Head of caudate nucleus (tissue), 42 donors: Measurements from ENCODE around the gene FBXL17.

Experiments
- DNase-seq, 42 donors: peaks; one replicate each; pipeline versions ENCODE4 v3.0.0 to v3.0.0-alpha.2; 2020 to 2021; ENCODE audit warnings: mixed read lengths in 7 of 42
- intact Hi-C: fragments of 100-400 bp; cut with DNase I; formaldehyde crosslinking; loops from one replicate; pipeline ENCODE4 v1.15.0; 2022

Gene FBXL17

DNA sequence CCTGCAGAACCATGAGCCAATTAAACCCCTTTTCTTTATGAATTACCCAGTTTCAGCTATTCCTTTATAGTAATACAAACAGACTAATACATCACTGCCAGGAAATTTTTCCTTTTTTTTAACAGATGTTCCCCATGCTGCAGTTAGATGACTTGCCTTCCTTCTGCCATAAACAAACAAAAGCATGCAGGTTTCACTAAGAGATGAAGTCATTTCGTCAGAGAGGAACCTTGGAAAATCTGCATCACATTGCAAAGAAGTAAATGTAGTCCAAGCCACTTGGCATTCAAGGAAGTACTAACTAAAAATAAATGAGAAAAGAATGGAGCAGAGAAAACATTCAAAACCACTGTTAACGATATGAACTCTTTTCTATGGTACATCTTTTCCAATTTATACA is 517.1 kb downstream of the FBXL17 start:
- no peak for DNase-seq
- intact Hi-C loops = no loop called here

DNA sequence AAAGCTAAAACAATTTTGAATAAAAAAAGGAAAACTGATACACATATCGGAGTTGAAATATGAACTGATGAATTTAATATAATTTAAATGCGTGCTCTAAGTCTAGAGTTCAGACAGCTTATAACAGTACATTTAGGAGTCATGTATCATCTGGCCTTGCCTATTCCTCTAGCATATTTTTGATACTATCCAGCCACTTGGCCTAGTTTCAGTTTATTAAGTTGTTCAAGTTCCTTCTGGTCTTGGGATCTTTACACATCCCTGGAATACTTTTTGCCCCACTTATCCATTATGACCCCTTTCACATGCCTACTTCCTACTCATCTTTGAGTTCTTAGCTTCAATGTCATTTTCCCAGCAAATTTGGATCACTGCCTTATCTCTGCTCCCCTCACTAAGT is 518.8 kb downstream of the FBXL17 start:
- DNase-seq = no peak
- intact Hi-C loops = no loop called here

DNA sequence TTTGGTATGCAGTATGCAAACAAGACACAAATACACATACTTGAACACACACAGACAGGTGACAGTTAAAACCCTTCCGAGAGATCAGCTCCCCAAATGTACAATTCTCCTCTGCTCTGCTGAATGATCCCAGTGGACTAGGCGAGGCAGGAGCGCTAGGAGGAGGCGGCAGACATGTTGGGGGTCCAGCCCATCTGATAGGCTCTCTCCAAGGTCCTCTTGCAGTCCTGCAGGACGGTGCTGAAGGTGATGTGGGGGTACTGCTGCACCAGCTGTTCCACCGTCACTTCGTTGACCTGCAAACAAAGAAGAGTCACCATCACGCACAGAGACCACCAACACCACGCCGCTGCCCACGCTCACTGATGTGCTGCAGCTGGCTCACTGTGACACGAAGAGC is 520.3 kb downstream of the FBXL17 start:
- no peak for DNase-seq
- intact Hi-C loops = no loop called here

DNA sequence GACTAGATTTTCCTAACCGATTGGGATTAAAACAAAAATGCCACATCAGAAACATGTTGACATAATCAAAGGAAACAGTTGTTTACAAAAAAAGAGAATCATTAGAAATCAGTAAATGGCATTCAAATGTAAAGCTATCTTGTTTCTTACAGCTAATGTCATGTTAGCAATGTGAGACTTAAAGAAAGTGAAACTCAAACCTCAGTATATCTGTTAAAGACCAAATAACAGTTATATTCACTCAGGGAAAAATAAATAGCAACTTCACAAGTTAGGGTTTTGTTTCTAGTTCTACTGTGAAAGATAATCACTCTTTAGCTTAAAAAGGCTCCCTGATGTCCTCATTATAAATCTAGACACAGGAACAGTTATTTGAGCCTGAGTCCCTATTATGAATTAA is 521.9 kb downstream of the FBXL17 start:
- DNase-seq = no peak
- intact Hi-C loops = no loop called here

DNA sequence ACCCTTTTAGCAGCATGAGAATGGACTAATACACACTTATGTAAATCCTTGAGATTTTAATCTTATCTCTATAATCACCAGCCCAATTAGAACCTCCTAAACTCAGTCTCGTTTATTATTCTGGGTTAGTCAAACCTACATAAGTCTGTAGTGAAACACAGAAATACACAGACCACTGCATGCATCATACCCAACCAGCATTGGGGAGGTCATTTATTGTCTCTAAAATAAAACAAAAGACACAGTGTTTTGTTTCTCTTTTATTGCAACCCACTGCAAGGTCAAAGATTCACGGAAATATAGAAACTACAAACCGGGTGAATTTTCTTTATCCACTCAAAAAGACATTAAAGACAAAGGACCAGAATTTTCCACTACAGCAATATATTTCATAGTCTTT is 523.1 kb downstream of the FBXL17 start:
- intact Hi-C loops = no loop called here
- no peak for DNase-seq

DNA sequence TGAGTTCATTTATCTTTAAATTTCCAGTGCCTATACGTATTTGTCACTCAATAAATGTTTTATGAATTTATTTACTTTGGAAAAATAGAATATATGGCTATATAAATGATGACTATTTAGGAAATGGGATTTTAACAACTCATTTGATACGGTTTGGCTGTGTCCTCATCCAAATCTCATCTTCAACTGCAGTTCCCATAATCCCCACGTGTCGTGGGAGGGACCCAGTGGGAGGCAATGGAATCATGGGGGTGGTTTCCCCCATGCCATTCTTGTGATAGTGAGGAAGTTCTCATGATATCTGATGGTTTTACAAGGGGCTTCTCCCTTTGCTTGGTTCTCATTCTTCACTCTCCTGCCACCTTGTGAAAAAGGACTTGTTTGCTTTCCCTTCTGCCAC is 523.6 kb downstream of the FBXL17 start:
- intact Hi-C loops = no loop called here
- DNase-seq = no peak

DNA sequence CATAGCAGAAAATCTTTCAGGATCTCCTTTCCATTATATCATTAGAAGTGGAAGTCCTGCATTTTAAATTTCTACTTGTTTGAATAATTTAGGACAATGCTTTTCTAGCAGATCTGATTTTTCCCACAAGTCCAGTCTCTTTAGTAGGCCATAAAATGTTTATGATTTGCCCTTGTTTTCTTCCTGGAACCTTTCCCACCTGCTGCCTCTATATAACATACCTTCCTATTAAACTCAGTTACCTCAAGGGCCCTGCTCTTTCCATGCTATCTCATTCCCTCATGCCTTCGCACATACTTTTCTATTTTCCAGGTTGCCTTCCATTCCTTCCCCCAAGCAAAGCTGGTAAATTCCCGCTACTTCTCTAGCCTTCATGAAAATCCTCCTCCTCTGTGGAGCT is 524.1 kb downstream of the FBXL17 start:
- intact Hi-C loops = no loop called here
- DNase-seq = no peak

DNA sequence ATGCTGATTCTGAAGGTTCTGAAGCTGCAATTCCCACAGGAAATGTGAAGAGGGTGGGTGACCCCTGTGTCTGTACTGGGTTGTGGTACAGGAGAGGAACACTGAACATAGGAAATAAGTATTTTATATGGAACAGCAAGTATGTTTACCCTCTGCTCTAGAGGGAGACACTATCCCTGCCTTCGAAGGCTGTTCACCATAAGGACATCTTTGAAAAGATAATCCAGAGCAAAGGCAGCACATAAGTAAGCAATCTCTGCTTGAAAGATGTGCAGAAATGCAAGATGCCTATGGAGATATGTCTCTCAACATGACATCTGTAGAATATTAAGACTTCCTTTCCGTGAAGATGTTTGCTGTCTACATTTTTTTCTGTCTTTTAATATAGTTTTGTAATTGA is 526.7 kb downstream of the FBXL17 start:
- no peak for DNase-seq
- intact Hi-C loops = no loop called here

DNA sequence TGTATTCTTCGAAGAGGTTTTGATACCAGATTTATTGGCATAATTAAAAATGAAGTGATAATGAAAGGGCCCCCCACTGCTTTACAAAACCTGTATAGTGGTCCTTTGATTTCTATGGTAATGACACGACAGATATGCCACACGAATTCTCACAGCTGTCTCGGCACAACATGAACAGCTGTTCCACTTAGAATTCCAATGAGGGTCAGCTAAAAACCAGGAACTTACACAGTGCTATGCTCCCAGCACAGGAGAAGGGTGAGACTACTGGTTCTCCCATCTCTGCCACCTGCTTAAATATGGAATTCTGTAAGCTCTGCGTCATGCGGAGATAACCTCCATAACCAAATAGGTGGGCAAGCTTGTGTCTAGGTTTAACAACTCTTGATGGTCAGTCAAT is 528.2 kb downstream of the FBXL17 start:
- no peak for DNase-seq
- intact Hi-C loops = no loop called here

DNA sequence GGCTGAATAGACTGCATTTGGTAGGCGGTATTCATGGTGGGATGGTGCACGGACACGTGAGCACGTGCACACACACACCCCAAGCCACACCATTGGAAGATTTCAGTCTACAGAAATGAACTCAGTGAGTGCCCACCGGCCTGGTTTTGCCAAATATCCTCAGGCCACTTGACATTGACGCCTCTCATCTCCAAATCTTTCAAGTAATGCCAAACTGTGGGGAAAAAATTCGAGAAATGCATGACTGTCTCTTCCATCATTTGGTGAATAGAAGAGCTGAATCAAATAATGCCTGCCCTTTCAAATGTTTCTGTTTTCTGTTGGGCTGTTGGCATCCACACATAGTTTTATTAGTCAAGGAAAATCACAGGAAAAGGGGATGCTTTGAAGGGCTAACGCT is 528.9 kb downstream of the FBXL17 start:
- intact Hi-C loops = no loop called here
- no peak for DNase-seq

DNA sequence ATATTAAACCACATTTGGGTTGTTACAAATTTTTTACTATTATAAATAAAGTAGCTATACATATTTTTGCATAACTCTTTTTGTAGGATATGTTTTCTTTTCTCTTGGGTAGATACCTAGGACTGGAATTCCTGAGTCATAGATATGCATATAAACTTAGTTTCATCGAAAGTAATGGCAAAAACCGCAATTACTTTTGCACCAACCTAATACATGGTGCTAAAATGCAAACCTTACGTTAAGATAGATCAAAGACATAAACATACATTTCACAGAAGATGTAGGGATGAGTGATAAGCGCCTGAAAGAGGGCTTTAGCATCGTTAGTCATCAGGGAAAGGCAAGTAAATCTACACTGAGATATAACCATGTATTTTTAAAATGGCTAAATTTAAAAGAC is 532.8 kb downstream of the FBXL17 start:
- intact Hi-C loops = no loop called here
- no peak for DNase-seq

DNA sequence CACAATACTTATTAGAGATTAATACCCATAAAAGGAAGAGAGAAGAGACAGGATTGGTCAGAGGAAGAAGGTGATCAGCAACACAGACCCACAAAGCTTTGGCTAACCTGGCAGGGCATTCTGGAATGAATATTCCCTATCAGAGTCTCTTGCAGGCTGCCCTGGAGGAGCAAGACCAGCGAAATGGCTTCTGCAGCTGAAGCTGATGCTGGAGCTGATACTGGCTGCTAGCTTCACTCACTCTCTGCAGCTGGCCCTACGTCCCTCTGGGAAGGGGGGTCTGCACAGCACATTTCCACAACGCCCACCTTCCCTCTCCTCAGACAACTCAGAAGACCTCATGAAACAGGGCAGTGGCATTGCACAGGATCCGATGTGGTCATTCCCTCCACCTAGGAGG is 541.3 kb downstream of the FBXL17 start:
- DNase-seq = no peak
- intact Hi-C loops = no loop called here

DNA sequence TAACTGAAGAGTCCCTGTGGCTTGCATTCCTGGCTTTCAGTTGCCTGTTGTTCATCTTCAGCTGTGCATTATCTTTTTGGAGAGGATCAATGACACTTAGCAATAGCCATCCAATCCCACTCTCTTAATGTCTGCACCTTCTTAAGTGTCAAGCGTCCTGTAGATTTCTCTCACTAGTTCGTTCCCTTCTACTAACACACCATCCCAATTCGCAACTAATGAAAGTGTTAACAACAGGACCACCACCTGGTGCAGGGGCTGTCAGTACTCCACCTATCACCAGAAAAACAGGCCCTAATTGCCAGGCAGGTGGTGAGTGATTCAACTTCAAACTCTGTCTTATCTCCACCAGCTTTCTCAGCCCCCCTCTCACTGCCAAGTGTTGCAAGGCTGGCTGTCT is 541.7 kb downstream of the FBXL17 start:
- no peak for DNase-seq
- intact Hi-C loops = no loop called here

DNA sequence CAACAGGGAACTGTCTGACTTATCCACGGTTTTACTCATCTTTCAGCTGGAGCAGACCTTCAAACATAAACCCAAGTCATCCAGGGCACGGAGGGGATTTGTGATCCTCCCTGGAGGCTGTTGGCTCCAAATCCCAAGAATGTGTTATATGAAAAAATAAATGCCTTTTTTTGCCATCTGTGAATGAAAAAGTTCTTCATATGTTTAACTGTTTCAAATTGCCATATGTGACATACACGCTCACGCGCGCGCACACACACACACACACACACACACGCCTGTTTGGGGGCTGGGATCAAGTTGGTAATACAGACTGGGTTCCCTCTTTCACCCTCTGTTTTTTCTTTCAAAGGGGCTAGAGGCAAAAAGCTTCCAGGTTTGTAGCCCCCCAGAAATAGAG is 546.8 kb downstream of the FBXL17 start:
- intact Hi-C loops = no loop called here
- DNase-seq = no peak

DNA sequence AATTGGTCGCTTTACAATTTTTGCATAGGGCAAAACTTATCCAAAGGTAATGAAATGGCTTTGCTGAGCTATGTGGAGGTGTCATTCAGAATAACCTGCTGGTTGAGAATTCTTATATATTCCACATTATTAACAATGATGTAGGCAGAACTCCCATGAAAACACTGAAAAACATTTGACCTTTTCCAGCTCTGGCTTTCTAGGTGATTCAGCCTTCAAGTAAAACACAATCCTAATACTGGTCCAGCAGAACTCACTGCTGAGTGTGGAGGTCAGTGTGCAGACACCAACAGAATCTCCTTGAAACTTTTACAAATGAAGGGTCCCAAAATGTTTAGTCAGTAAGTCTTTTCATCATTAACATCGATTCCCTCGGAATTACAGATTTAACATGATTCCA is 549.2 kb downstream of the FBXL17 start:
- intact Hi-C loops = no loop called here
- DNase-seq = no peak

DNA sequence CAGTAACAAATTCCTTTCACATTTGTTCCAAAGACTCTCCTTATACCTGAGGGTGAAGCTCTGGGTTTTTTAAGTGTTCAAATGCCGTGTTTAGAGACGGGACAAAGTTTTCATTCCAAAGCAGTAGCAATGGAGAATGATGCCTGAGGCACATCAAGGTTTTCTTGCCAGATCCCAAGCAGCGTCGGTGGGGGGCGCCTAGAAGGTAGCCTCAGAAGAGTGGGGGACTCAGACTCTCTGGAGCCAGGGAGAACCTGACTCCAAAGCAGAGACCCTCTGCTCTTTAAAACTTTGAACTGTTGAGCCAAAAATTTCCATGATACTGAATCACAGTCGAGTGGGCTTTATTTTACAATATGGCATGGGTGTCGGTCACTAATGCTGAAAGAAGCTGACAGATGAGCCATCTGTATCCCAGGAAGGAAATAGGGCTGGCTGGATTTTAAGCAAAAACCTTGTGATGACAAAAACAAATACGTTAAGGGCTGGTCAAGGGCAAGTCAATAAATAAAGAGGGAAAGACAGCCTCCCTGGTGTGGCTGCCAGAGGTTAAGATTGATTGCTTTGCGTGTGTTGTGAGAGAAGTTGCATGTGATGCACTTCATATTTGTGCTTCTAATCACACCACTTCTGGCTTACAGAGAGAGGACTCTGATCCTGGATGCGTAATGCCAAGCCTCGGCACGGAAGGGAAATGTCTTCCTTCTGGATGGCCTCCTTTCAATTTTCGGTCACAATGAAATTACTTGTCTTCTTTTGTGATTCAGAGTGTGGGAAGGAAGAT is 550.1 kb downstream of the FBXL17 start:
- DNase-seq = no peak
- intact Hi-C loops = no loop called here

DNA sequence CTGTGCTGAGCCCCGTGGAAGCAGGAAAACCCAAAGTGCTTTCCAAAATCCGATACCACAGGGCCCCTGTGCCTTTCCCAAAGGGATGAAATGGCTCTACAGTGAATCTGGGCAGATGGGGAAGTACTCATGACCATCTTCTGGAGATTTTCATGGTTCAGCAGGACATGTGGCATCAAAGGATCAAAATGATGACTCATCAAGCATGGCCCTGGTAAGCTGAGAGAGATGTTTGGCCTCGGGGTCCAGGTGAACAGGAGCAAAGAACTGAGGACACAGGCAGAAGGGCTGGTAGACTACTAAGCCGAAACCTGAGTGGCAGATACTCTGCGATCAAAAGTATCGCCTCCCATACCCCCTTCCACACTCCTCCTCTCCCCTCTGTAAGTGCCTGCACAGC is 551.1 kb downstream of the FBXL17 start:
- intact Hi-C loops = no loop called here
- no peak for DNase-seq

DNA sequence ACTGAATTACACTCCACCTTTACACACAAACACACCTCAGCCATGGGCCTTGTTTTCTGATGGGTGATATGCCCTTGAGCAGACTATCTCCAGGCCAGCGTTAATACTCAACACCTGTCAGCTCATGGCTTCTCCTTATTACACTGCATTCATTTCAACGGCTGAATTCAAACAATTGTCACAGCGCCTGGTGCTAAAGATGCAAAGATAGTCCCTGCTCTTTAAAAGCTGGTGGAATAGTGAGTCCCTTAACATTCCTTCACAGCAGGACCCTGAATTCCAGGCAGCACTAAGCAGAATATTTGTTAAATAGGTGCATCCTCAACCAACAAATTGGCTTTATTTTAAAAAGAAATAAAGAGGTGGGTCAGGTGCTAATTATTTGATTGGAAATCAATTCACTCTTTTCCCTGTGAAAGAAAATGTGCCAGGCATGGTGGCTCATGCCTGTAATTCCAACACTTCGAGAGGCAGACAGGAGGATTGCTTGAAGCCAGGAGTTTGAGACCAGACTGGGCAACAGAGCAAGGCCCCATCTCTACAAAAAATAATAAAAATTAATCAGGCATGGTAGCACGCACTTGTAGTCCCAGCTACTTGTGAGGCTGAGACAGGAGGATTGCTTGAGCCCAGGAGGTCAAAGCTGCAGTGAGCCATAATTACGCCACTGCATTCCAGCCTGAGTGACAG is 555.4 kb downstream of the FBXL17 start:
- no peak for DNase-seq
- intact Hi-C loops = no loop called here

DNA sequence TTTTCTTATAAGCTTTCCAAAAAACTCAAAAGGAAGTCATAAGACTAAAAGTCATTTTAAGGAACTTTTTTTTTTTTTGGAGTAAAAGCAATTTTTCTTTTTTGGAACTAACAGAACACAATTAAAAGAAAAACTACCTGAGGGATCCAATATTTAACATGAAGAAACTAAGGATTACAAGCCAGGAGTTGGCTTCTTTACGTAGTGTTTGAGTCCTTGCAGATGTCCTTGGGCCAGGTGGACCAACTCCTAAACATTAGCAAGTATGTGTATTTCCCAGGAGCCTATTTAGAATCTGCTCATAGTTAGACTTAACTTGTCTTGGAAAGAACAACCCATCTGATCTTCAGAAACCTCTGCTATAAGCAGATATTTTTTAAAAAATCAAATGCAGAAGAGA is 557.1 kb downstream of the FBXL17 start:
- intact Hi-C loops = no loop called here
- no peak for DNase-seq

DNA sequence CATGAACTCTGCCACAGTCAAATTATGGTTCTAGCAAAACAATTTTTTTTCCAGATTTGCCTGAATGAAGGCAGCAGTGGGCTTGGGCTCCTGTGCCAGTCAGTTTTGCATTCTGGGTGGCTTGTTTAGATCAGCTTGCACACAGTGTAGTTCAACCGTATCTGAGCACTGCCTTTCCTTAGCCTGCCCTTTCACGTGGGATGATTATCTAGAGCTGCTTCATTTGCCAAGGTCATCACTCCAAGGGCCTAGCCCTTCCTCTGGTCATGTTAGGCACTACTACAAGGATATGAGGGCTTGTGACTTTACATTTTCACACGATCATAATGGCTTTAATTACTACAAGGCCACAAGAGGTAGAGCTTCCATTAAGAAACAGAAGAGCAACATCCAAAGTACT is 560.6 kb downstream of the FBXL17 start:
- DNase-seq = no peak
- intact Hi-C loops = no loop called here

DNA sequence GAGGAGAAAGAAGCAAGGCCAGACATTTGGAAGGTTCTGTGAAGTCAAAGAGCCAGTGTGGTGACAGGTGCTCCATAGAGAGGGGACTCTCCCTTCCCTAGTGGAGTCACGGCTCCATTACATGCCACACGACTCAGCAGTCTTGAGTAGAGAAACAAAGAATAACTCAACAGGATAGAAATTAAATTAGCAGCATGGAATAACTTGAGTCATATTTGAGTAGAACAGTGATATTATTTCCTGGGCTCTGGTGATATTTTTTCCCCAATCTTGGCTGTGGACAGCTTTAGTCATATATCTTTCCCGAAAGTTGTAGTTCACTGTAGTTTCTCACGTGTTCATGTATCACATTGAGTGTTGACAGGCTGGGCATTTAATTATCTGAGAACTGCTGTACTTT is 561.5 kb downstream of the FBXL17 start:
- no peak for DNase-seq
- intact Hi-C loops = no loop called here
